ENCODE measurements around the gene RAN. TPM values are rescaled to one million over a fixed set of nuclear protein-coding genes. Genes with fewer than 3 reads are reported as not detected.

The RAN gene
- total RNA-seq, 3 donors from 2014 or later: 157 to 186 (median 162) TPM

DNA sequence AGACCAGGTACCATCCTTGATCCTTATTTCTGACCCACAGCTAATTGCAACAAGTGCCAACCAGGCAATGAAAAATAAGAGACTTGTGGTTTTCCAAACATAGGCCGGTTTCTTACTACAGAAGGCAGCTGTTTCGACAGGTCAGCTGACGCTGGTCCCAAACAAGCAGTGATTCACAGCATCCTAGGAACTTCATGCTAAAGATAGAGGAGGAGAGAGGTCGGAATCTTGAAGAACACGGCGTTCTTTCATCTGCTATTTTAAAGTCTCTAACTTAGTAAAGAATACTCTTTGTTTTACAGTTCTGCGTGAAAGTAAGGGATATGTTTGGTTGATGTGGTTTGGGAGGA is 53.8 kb downstream of the RAN start:
- Histone ChIP-seq H3K27ac (no peak overlapping the region), H3K4me1 (no peaks in the 10 kb centered on the region), H3K27me3 (peaks cover 0 to 14% of the 10 kb centered on the region in 2 donors), H3K9me3 (no peaks in the 10 kb centered on the region), H3K36me3 (no peaks in the 10 kb centered on the region), H3K4me3 (no peak overlapping the region)
- intact Hi-C loops (cut with DNase I; ENCODE audit: low total_unique reads): loop anchor here (5.0 kb wide), 1 partner anchor 1272 kb away; no protein-coding TSS in a partner anchor
- DNase-seq (ENCODE audit: low spot score in 2 of 2): no peak
- TF ChIP-seq, protein P1, sequence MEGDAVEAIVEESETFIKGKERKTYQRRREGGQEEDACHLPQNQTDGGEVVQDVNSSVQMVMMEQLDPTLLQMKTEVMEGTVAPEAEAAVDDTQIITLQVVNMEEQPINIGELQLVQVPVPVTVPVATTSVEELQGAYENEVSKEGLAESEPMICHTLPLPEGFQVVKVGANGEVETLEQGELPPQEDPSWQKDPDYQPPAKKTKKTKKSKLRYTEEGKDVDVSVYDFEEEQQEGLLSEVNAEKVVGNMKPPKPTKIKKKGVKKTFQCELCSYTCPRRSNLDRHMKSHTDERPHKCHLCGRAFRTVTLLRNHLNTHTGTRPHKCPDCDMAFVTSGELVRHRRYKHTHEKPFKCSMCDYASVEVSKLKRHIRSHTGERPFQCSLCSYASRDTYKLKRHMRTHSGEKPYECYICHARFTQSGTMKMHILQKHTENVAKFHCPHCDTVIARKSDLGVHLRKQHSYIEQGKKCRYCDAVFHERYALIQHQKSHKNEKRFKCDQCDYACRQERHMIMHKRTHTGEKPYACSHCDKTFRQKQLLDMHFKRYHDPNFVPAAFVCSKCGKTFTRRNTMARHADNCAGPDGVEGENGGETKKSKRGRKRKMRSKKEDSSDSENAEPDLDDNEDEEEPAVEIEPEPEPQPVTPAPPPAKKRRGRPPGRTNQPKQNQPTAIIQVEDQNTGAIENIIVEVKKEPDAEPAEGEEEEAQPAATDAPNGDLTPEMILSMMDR (IDR thresholded peaks at IDR 0.05): no peak
- TF ChIP-seq POLR2A (IDR thresholded peaks at IDR 0.05) (no peak), POLR2AphosphoS5 (IDR thresholded peaks at IDR 0.05) (no peak)

Other genes with a start within 250 kb of the RAN start
- under 1 TPM; under 0.01 to 0.59 (median under 0.01) TPM for gene RIMBP2, start 155.8 kb upstream of the RAN start, total RNA-seq
- 10 to 100 TPM; 11.6 to 23.2 (median 15.4) TPM for gene STX2, start 32.8 kb upstream of the RAN start, total RNA-seq
- 10 to 100 TPM; 11.6 to 47.5 (median 18.7) TPM for gene ADGRD1, start 81.8 kb downstream of the RAN start, total RNA-seq